ENCODE data around the gene C6.

The C6 gene

DNA sequence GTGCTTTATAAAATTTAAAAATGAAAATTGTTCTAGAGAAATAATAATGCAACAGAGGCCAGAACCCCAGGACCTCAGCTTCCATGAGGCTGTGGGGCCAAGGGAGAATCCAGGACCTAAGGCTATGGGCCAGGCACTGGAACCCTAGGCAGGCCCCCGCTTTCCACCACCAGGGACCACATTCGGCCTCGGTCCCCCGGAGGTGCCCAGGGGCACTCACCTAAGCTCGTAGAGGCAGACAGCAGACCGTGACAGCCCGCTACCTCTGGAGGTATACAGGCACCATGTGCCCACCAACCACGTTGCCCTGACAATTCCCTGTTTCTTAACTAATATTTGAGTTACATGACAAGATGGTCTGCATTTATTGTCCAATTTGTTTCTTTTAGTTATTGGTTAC, 92.7 kb downstream of the C6 start:
- no peak for DNase-seq (ENCODE audit: low read depth in 2 of 2)

- no peak for DNase-seq (ENCODE audit: low read depth in 2 of 2)
These were observed 95.2 kb downstream of the C6 start for GRCh38 chr5:41118177-41118576.

DNA sequence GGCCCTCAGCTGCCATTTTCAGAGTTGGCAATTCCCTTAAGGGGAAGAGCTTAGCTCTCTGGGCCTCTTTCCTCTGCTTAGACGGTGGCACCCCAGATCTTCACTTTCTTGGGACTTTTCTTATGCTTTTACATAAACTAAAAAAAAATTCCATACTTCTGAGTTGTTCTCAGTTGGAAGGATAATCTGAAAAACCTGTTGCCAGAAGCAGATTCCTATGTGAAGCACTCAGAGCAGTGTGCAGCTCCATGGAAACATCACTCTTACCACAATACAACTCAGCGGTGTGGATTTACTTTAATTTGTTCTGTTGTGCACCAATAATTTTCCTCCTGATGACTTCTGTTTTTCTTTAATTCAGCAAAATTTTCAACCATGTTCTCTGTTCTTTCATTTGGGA, 98.1 kb downstream of the C6 start:
- no peak for DNase-seq (ENCODE audit: low read depth in 2 of 2)

DNA sequence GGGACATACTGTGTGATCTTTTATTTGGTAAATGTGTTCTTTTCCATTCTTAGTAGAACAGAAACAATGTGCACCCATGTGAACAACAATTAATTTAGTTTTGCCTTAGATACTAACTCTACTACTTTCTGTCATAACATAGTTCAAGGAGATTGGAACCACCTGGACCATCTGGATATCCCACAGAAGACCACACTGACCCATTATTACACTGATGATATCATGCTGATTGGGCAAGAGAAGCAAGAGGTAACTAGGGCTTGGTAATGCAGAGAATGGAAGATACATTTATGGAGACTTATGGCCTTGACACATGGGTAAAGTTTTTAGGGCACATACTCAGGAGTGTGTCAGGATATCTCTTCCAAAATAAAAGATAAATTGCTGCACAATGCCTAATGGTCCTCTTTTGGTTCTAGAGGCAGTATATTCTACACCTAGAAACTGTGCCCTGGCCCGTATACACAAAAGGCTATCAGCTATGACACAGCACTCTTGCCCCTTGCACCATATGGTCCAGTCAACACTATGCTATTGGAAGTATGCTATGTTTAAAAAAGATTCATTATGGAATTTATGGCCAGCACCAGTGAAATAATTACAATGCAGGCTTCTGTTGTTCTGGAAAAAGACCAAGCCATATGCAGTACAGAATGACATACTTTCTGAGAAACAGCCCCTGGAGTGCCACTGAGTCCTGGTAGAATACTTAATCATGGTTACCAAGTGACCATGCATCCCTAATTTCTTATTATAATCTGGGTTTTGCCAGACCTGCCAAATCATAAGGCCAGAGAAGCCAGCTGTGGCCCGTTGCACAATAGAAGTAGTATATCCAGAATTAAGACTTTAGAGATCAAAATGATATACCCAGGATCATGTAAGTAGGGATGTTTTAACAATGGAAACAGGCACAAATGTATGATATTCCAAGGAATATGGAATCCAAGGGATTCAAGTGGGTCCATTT, 100.6 kb downstream of the C6 start:
- no peak for DNase-seq (ENCODE audit: low read depth in 2 of 2)

- no peak for DNase-seq (ENCODE audit: low read depth in 2 of 2)
These were observed 104.1 kb downstream of the C6 start for GRCh38 chr5:41109186-41109585.

GRCh38 chr5:41102341-41102740, 111.0 kb downstream of the C6 start:
- no peak for DNase-seq (ENCODE audit: low read depth in 2 of 2)

DNA sequence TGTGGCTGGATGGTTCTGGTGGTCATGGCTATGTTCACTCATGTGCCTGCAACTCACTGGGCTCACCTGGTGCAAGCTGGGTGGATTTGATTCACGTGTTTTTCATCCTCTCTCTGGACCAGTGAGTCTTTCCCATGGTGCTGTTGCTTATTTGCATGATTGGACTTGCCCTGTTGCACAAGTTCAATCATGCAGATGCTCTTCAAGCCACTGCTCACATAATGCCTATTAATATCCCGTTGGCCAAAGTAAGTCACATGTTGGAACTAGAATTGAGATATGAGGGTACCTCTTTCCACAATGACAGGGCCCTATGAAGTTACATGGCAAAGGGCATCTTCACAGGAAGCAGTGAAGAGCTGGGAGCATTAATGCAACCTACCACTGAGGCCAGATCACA, 115.7 kb downstream of the C6 start:
- no peak for DNase-seq (ENCODE audit: low read depth in 2 of 2)

- no peak for DNase-seq (ENCODE audit: low read depth in 2 of 2)
These were observed 117.8 kb downstream of the C6 start for GRCh38 chr5:41095324-41096101.

- no peak for DNase-seq (ENCODE audit: low read depth in 2 of 2)
These were observed 118.5 kb downstream of the C6 start for GRCh38 chr5:41094871-41095270.

DNA sequence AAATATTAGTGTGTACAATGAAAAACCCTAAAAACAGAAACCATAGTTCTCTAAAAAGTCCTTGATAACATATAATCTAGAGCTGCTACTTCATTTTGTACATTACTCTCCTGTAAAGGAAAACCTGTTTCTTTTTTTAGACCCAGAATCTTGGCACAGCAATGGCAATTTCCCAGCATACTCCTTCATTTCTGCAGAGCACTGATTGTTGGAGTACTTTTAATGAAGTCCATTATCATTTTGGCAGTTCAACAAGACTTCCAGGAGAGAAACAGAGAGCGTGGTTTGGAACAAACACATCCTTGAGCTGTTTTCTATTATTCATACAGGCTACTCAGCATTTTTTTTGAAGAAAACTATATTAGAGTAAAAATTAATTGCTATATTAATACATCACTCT, 119.5 kb downstream of the C6 start:
- DNase-seq (ENCODE audit: low read depth in 2 of 2): no peak

Data from stimulated activated CD8-positive, alpha-beta memory T cell treated with anti-CD3 and anti-CD28 coated beads, Interleukin-2, amount 100 ng/mL, for 1 hour (primary cell).